ENCODE measurements around the gene RREB1.

Gene RREB1

GRCh38 chr6:7298113-7298512 is 190.4 kb downstream of the RREB1 start:
- DNase-seq (ENCODE audit: low spot score): no peak

- no peak for DNase-seq (ENCODE audit: low spot score)
Measured at GRCh38 chr6:7300926-7301325, 193.2 kb downstream of the RREB1 start.
